Measurements from ENCODE around the gene CHST10.

GRCh38 chr2:100388703-100389102 lies 28.8 kb downstream of the CHST10 start:
- TF ChIP-seq CTCF (IDR thresholded peaks at IDR 0.05) (no peak), POLR2A (IDR thresholded peaks at IDR 0.05) (no peak)
